Stimulated activated CD4-positive, alpha-beta T cell treated with anti-CD3 and anti-CD28 coated beads, Interleukin-2, amount 100 ng/mL, for 24 hours (primary cell): ENCODE results near the gene ZNF143.

Source experiments
- DNase-seq, 2 donors: peaks; one replicate each; pipeline ENCODE4 v3.0.0-alpha.2; 2020

Gene ZNF143

GRCh38 chr11:9550191-9550628 lies 89.4 kb downstream of the ZNF143 start:
- DNase-seq: no peak

- DNase-seq: no peak
Measured at GRCh38 chr11:9561279-9561982, 100.6 kb downstream of the ZNF143 start.

- DNase-seq: no peak
Measured at GRCh38 chr11:9562716-9563115, 101.9 kb downstream of the ZNF143 start.

- DNase-seq: no peak
Measured at GRCh38 chr11:9563196-9563730, 102.5 kb downstream of the ZNF143 start.

GRCh38 chr11:9565822-9566560 lies 105.2 kb downstream of the ZNF143 start:
- DNase-seq: peak; percentile 40 to 67

GRCh38 chr11:9566561-9567063 lies 105.8 kb downstream of the ZNF143 start:
- DNase-seq: no peak

GRCh38 chr11:9567401-9567800 lies 106.6 kb downstream of the ZNF143 start:
- no peak for DNase-seq

- DNase-seq: no peak
Measured at GRCh38 chr11:9568161-9568853, 107.5 kb downstream of the ZNF143 start.

GRCh38 chr11:9568854-9569587 lies 108.2 kb downstream of the ZNF143 start:
- DNase-seq: no peak

- no peak for DNase-seq
Measured at GRCh38 chr11:9569588-9570164, 108.9 kb downstream of the ZNF143 start.

- DNase-seq: no peak
Measured at GRCh38 chr11:9570313-9571025, 109.7 kb downstream of the ZNF143 start.

- DNase-seq: no peak
Measured at GRCh38 chr11:9571071-9571762, 110.4 kb downstream of the ZNF143 start.

- DNase-seq: no peak
Measured at GRCh38 chr11:9571763-9572115, 110.9 kb downstream of the ZNF143 start.

GRCh38 chr11:9573052-9573774 lies 112.4 kb downstream of the ZNF143 start, which contains the start of gene WEE1:
Gene WEE1, plus strand, starts transcription at chr11:9573670. Its CDS starts 264 bp downstream, at chr11:9573934.
- DNase-seq: peak; percentile 97 to 99

- DNase-seq: peak; percentile 28 to 37
Measured at GRCh38 chr11:9573775-9574621, 113.2 kb downstream of the ZNF143 start.

- DNase-seq: peak; percentile 30 to 41
Measured at GRCh38 chr11:9574622-9575259, 113.9 kb downstream of the ZNF143 start.

GRCh38 chr11:9575260-9576240 lies 114.7 kb downstream of the ZNF143 start:
- DNase-seq: peak in 1 of 2 donors; percentile 11
